Uterus (tissue), 4 donors: ENCODE results near the gene SSBP2. TPM values are rescaled to one million over a fixed set of nuclear protein-coding genes. Genes with fewer than 3 reads are reported as not detected.

ENCODE experiments used
- DNase-seq, 2 donors: peaks; one replicate each; pipeline ENCODE4 v3.0.0-alpha.2; 2019 to 2020
- H3K27ac ChIP-seq, 2 donors: fragments of 200-600 bp; sonication (generic); 1 replicate in 1 of 2; 2 replicates in 1 of 2; pipeline ENCODE4 v1.5.1; 2016 to 2018
- H3K27me3 ChIP-seq, 2 donors: fragments of 200-600 bp; sonication (generic); one replicate each; pipeline ENCODE4 v1.5.1; 2018 to 2019; ENCODE audit warnings: control low read depth in 1 of 2
- H3K36me3 ChIP-seq, 2 donors: fragments of 200-600 bp; sonication (generic); one replicate each; pipeline ENCODE4 v1.5.1; 2019; ENCODE audit warnings: control low read depth in 1 of 2
- H3K4me1 ChIP-seq, 2 donors: fragments of 200-600 bp; sonication (generic); one replicate each; pipeline ENCODE4 v1.5.1; 2018 to 2019; ENCODE audit warnings: control low read depth in 1 of 2
- H3K4me3 ChIP-seq, 2 donors: fragments of 200-600 bp; sonication (generic); 1 replicate in 1 of 2; 2 replicates in 1 of 2; pipeline ENCODE4 v1.5.1; 2018 to 2019; ENCODE audit warnings: mild to moderate bottlenecking in 1 of 2
- H3K9me3 ChIP-seq, 2 donors: fragments of 200-600 bp; sonication (generic); one replicate each; pipeline ENCODE4 v1.5.1; 2019; ENCODE audit warnings: control low read depth in 1 of 2
- CTCF ChIP-seq, 4 experiments: fragments of 200-600 bp in 2 of 4; fragments of 450-650 bp in 2 of 4; sonication (generic) in 2 of 4; IDR thresholded peaks; one replicate each; pipeline ENCODE4 v1.5.1; 2016 to 2019; ENCODE audit warnings: antibody characterized with exemption in 4 of 4, mild to moderate bottlenecking in 2 of 4, moderate library complexity in 1 of 4
- POLR2A ChIP-seq, 2 donors: fragments of 450-650 bp; IDR thresholded peaks; one replicate each; pipeline ENCODE4 v1.6.1; 2016; ENCODE audit warnings: antibody characterized with exemption in 2 of 2, mild to moderate bottlenecking in 1 of 2, moderate library complexity in 1 of 2
- intact Hi-C: fragments of 100-400 bp; cut with DNase I; formaldehyde crosslinking; loops from one replicate; pipeline ENCODE4 v1.15.1; 2023; ENCODE audit warnings: low total_unique reads
- total RNA-seq, 4 donors: library from RNA; depleted of rRNA in 3 of 4; stranded (reverse); fragments of >200 nt in 3 of 4; gene quantifications; one replicate each; pipeline versions ENCODE4 v1.1.0 to v1.2.4, GENCODE V29; 2014 to 2023
- donor health status: DM: yes; HTN: yes; CAD: no.

The SSBP2 gene
- total RNA-seq, 4 donors from 2014 or later: 22.0 to 204 (median 90.9) TPM

- TF ChIP-seq CTCF (IDR thresholded peaks at IDR 0.05): no peak
- no peak for TF ChIP-seq POLR2A (IDR thresholded peaks at IDR 0.05)
- no peaks in the 10 kb centered on the region for H3K4me1 ChIP-seq
- intact Hi-C loops: no loop called here
Measured at GRCh38 chr5:81608976-81609375, 141.9 kb downstream of the SSBP2 start.

GRCh38 chr5:81607693-81608092 lies 143.2 kb downstream of the SSBP2 start:
- Histone ChIP-seq H3K9me3 (no peaks in the 10 kb centered on the region), H3K4me3 (no peak overlapping the region), H3K27ac (no peak overlapping the region), H3K27me3 (no peaks in the 10 kb centered on the region), H3K36me3 (no peaks in the 10 kb centered on the region), H3K4me1 (no peaks in the 10 kb centered on the region)
- no peak for DNase-seq
- intact Hi-C loops: no loop called here
- TF ChIP-seq POLR2A (IDR thresholded peaks at IDR 0.05) (no peak), CTCF (IDR thresholded peaks at IDR 0.05) (no peak)

More at GRCh38 chr5:81608976-81609375, 141.9 kb downstream of the SSBP2 start:
- Histone ChIP-seq H3K4me3 (no peak overlapping the region), H3K27ac (no peak overlapping the region), H3K27me3 (no peaks in the 10 kb centered on the region), H3K36me3 (no peaks in the 10 kb centered on the region), H3K9me3 (no peaks in the 10 kb centered on the region)
- DNase-seq: no peak

- Histone ChIP-seq H3K9me3 (no peaks in the 10 kb centered on the region), H3K27ac (no peak overlapping the region), H3K4me3 (no peak overlapping the region), H3K36me3 (no peaks in the 10 kb centered on the region), H3K4me1 (no peaks in the 10 kb centered on the region), H3K27me3 (no peaks in the 10 kb centered on the region)
- TF ChIP-seq CTCF (IDR thresholded peaks at IDR 0.05) (no peak), POLR2A (IDR thresholded peaks at IDR 0.05) (no peak)
- intact Hi-C loops: no loop called here
- DNase-seq: no peak
Measured at GRCh38 chr5:81606150-81606549, 144.7 kb downstream of the SSBP2 start.

- TF ChIP-seq CTCF (IDR thresholded peaks at IDR 0.05) (no peak), POLR2A (IDR thresholded peaks at IDR 0.05) (no peak)
- Histone ChIP-seq H3K4me1 (no peaks in the 10 kb centered on the region), H3K36me3 (no peaks in the 10 kb centered on the region), H3K27ac (no peak overlapping the region), H3K9me3 (no peaks in the 10 kb centered on the region), H3K27me3 (no peaks in the 10 kb centered on the region), H3K4me3 (no peak overlapping the region)
- intact Hi-C loops: no loop called here
- no peak for DNase-seq
Measured at GRCh38 chr5:81605299-81605698, 145.6 kb downstream of the SSBP2 start.

GRCh38 chr5:81604193-81604592 lies 146.7 kb downstream of the SSBP2 start:
- no peak for TF ChIP-seq CTCF (IDR thresholded peaks at IDR 0.05)

More at GRCh38 chr5:81604193-81604592, 146.7 kb downstream of the SSBP2 start:
- no peaks in the 10 kb centered on the region for H3K9me3 ChIP-seq
- intact Hi-C loops: no loop called here
- no peaks in the 10 kb centered on the region for H3K27me3 ChIP-seq
- no peak overlapping the region for H3K4me3 ChIP-seq
- H3K36me3 ChIP-seq: no peaks in the 10 kb centered on the region
- no peaks in the 10 kb centered on the region for H3K4me1 ChIP-seq
- DNase-seq: no peak
- H3K27ac ChIP-seq: no peak overlapping the region
